WERI-Rb-1 (cell line): ENCODE measurements around the gene OTUD7B.
A peak's percentile ranks its signal among the peaks of the same experiment; 100 is the strongest.

ENCODE experiments used
- DNase-seq: peaks from one replicate; pipeline ENCODE4 v3.0.0-alpha.2; 2020
- H3K27ac ChIP-seq: fragments of 250-450 bp; sonication (Bioruptor Pico); 2 replicates; pipeline ENCODE4 v1.5.1; 2020; ENCODE audit warnings: mild to moderate bottlenecking, moderate library complexity
- H3K27me3 ChIP-seq: fragments of 250-450 bp; sonication (Bioruptor Pico); 2 replicates; pipeline ENCODE4 v1.5.1; 2021; ENCODE audit warnings: mild to moderate bottlenecking, low read depth, moderate library complexity; ENCODE audit not compliant: insufficient read depth, severe bottlenecking
- H3K36me3 ChIP-seq: fragments of 250-450 bp; sonication (Bioruptor Pico); 2 replicates; pipeline ENCODE4 v1.5.1; 2020; ENCODE audit warnings: mild to moderate bottlenecking, moderate library complexity
- H3K4me3 ChIP-seq: 2 replicates; pipeline ENCODE4 v1.5.1; 2011; ENCODE audit warnings: low read depth, mild to moderate bottlenecking, control low read depth, low read length
- H3K9me3 ChIP-seq: fragments of 250-450 bp; sonication (Bioruptor Pico); 2 replicates; pipeline ENCODE4 v1.5.1; 2021; ENCODE audit warnings: mild to moderate bottlenecking, moderate library complexity; ENCODE audit not compliant: severe bottlenecking
- CTCF ChIP-seq: IDR thresholded peaks from 2 replicates; pipeline ENCODE4 v1.5.1; 2011; ENCODE audit warnings: low read depth, mild to moderate bottlenecking, control low read depth, inconsistent platforms, low read length

OTUD7B gene

GRCh38 chr1:149929856-149930255 lies 80.7 kb downstream of the OTUD7B start:
- Histone ChIP-seq H3K4me3 (no peak overlapping the region), H3K27ac (no peak overlapping the region), H3K9me3 (peaks cover 2% of the 10 kb centered on the region), H3K27me3 (no peaks in the 10 kb centered on the region), H3K36me3 (peaks cover 26% of the 10 kb centered on the region)
- TF ChIP-seq CTCF = no peak
- no peak for DNase-seq

- no peak for DNase-seq
- Histone ChIP-seq H3K27ac (peak overlapping the region; percentile 89), H3K27me3 (no peaks in the 10 kb centered on the region), H3K4me3 (peak overlapping the region; percentile 98), H3K36me3 (peaks cover 41% of the 10 kb centered on the region), H3K9me3 (peaks cover 2% of the 10 kb centered on the region)
- TF ChIP-seq CTCF = no peak
Observed at GRCh38 chr1:149928401-149928724, 82.2 kb downstream of the OTUD7B start.

- H3K27me3 ChIP-seq = no peaks in the 10 kb centered on the region
- DNase-seq = peak; percentile 99
- peak within 1 kb of the TSS; percentile 89 for H3K27ac ChIP-seq
- H3K4me3 ChIP-seq = peak within 1 kb of the TSS; percentile 98
- peaks cover 2% of the 10 kb centered on the region for H3K9me3 ChIP-seq
- TF ChIP-seq CTCF = no peak
- peaks cover 46% of the 10 kb centered on the region for H3K36me3 ChIP-seq
Observed at GRCh38 chr1:149927563-149928400, 82.7 kb downstream of the OTUD7B start, which contains the start of gene SF3B4. TSS of gene SF3B4 (minus strand) at chr1:149927803. CDS start at chr1:149927759, 44 bp downstream.

GRCh38 chr1:149927056-149927562 lies 83.4 kb downstream of the OTUD7B start:
- H3K36me3 ChIP-seq = peaks cover 52% of the 10 kb centered on the region
- TF ChIP-seq CTCF = no peak
- peaks cover 2% of the 10 kb centered on the region for H3K9me3 ChIP-seq
- H3K4me3 ChIP-seq = peak overlapping the region; percentile 98
- no peak for DNase-seq
- peak overlapping the region; percentile 89 for H3K27ac ChIP-seq
- H3K27me3 ChIP-seq = no peaks in the 10 kb centered on the region

GRCh38 chr1:149926296-149926695 lies 84.2 kb downstream of the OTUD7B start:
- Histone ChIP-seq H3K4me3 (no peak overlapping the region), H3K27ac (no peak overlapping the region), H3K27me3 (no peaks in the 10 kb centered on the region), H3K9me3 (peaks cover 2% of the 10 kb centered on the region), H3K36me3 (peaks cover 60% of the 10 kb centered on the region)
- no peak for TF ChIP-seq CTCF
- no peak for DNase-seq

- Histone ChIP-seq H3K9me3 (peaks cover 2% of the 10 kb centered on the region), H3K4me3 (no peak overlapping the region), H3K27ac (no peak overlapping the region), H3K36me3 (peaks cover 61% of the 10 kb centered on the region), H3K27me3 (no peaks in the 10 kb centered on the region)
- DNase-seq = no peak
- no peak for TF ChIP-seq CTCF
Observed at GRCh38 chr1:149925751-149926150, 84.8 kb downstream of the OTUD7B start.
